Neural crest cell (in vitro differentiated cells): ENCODE measurements around the gene DYNC1I1. TPM values are rescaled to one million over a fixed set of nuclear protein-coding genes. Genes with fewer than 3 reads are reported as not detected.

Source experiments
- DNase-seq: peaks from one replicate; pipeline ENCODE4 v3.0.0; 2021; ENCODE audit warnings: low read depth, mixed read lengths, low spot score
- H3K27ac Mint-ChIP-seq: one replicate; pipeline ENCODE4 v1.8.0; 2021; ENCODE audit warnings: mild to moderate bottlenecking, mixed read lengths; ENCODE audit not compliant: unreplicated experiment
- H3K27me3 Mint-ChIP-seq: 2 replicates; pipeline ENCODE4 v1.8.0; 2021; ENCODE audit warnings: low read depth, mild to moderate bottlenecking, mixed read lengths
- H3K36me3 Mint-ChIP-seq: 2 replicates; pipeline ENCODE4 v1.8.0; 2021; ENCODE audit warnings: low read depth, mild to moderate bottlenecking, mixed read lengths
- H3K4me1 Mint-ChIP-seq: 2 replicates; pipeline ENCODE4 v1.8.0; 2021; ENCODE audit warnings: mixed read lengths
- H3K4me3 Mint-ChIP-seq: one replicate; pipeline ENCODE4 v1.8.0; 2021; ENCODE audit warnings: mild to moderate bottlenecking, mixed read lengths
- H3K9me3 Mint-ChIP-seq: 2 replicates; pipeline ENCODE4 v1.8.0; 2021; ENCODE audit warnings: mixed read lengths
- total RNA-seq: library from RNA; stranded (reverse); gene quantifications from 2 replicates; pipeline ENCODE4 v1.2.1, GENCODE V29; 2021
- TF ChIP-seq, protein P1 (sequence below): fragments of 200-600 bp; sonication (generic); conservative IDR thresholded peaks from 2 replicates; pipeline ENCODE4 v1.5.0; 2021; ENCODE audit warnings: antibody characterized with exemption, mild to moderate bottlenecking

Gene DYNC1I1
- total RNA-seq, 1 donor from 2014 or later, result 0.79 TPM

- DNase-seq, result no peak
- peaks cover 27% of the 10 kb centered on the region for H3K27me3 Mint-ChIP-seq
- no peaks in the 10 kb centered on the region for H3K36me3 Mint-ChIP-seq
- no peaks in the 10 kb centered on the region for H3K9me3 Mint-ChIP-seq
- TF ChIP-seq, protein P1, sequence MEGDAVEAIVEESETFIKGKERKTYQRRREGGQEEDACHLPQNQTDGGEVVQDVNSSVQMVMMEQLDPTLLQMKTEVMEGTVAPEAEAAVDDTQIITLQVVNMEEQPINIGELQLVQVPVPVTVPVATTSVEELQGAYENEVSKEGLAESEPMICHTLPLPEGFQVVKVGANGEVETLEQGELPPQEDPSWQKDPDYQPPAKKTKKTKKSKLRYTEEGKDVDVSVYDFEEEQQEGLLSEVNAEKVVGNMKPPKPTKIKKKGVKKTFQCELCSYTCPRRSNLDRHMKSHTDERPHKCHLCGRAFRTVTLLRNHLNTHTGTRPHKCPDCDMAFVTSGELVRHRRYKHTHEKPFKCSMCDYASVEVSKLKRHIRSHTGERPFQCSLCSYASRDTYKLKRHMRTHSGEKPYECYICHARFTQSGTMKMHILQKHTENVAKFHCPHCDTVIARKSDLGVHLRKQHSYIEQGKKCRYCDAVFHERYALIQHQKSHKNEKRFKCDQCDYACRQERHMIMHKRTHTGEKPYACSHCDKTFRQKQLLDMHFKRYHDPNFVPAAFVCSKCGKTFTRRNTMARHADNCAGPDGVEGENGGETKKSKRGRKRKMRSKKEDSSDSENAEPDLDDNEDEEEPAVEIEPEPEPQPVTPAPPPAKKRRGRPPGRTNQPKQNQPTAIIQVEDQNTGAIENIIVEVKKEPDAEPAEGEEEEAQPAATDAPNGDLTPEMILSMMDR, result no peak
- H3K4me1 Mint-ChIP-seq, result peaks cover 5% of the 10 kb centered on the region
- H3K27ac Mint-ChIP-seq, result no peak overlapping the region
- no peak overlapping the region for H3K4me3 Mint-ChIP-seq
Measured at GRCh38 chr7:96061844-96062243, 289.5 kb downstream of the DYNC1I1 start.

DNA sequence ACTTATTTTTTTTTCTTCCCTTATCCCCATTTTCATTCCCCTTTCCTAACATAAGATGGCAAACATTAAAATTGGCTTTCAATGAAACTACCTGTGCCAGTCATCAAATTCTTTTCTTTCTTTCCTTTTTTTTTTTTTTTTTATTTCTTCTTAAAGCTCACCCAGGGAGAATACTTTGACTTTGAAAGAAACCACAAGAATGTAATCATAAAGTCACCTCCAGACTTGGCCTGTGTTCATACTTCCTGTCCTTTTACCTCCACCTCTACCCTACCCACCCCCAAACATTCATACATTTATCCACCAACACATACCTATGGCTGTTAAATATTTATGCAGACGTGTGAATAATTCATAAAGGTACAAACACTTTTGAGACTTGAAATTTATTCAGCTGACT, 295.0 kb downstream of the DYNC1I1 start:
- Mint-ChIP-seq H3K27me3 (peaks cover 54% of the 10 kb centered on the region), H3K36me3 (no peaks in the 10 kb centered on the region), H3K4me1 (no peaks in the 10 kb centered on the region), H3K9me3 (no peaks in the 10 kb centered on the region), H3K27ac (no peak overlapping the region), H3K4me3 (no peak overlapping the region)
- DNase-seq, result no peak
- TF ChIP-seq, protein P1, result no peak

DNA sequence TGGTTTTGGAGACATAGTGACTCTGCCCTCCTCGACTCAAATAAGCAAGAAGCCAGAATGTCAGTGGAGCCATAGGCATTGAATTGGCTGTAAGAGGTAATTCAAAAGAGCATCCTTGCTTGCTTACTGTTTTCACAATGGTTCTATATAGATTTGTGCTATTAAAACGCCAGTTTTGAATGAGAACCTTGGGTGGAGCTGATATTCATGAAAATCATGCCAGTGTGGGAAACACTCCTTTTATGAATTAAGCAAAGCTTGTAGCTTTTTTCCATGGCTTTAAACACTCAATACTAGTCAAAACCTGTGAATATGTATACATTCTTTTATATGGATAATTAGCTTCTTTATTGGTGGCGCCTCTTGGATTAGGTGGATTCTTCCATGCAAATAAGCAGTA, 297.0 kb downstream of the DYNC1I1 start:
- H3K27ac Mint-ChIP-seq, result no peak overlapping the region
- DNase-seq, result no peak
- H3K4me3 Mint-ChIP-seq, result no peak overlapping the region
- no peaks in the 10 kb centered on the region for H3K9me3 Mint-ChIP-seq
- peaks cover 46% of the 10 kb centered on the region for H3K27me3 Mint-ChIP-seq
- no peaks in the 10 kb centered on the region for H3K4me1 Mint-ChIP-seq
- no peaks in the 10 kb centered on the region for H3K36me3 Mint-ChIP-seq
- TF ChIP-seq, protein P1, result no peak

DNA sequence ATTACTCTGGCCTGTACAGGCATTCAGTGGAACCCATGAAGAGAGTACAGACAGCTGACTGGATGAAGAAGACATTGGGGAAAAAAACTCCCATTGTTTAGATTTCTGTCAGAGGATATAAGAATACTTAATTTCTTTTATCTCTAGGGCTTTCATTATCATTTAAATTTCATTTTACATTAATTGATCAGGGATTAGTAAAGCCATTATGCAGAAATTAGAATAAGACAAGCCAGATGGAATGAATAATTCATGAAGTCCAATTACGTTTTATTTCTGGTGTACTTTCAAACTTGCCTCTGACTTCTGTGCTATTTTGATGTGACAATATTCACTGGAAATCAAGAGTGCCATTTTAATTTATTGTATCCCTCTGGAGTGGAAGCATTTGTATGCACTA, 302.5 kb downstream of the DYNC1I1 start:
- Mint-ChIP-seq H3K36me3 (no peaks in the 10 kb centered on the region), H3K4me1 (peaks cover 7% of the 10 kb centered on the region), H3K4me3 (peak overlapping the region; percentile 96), H3K9me3 (no peaks in the 10 kb centered on the region), H3K27me3 (peaks cover 56% of the 10 kb centered on the region), H3K27ac (no peak overlapping the region)
- TF ChIP-seq, protein P1, result no peak
- DNase-seq, result no peak

DNA sequence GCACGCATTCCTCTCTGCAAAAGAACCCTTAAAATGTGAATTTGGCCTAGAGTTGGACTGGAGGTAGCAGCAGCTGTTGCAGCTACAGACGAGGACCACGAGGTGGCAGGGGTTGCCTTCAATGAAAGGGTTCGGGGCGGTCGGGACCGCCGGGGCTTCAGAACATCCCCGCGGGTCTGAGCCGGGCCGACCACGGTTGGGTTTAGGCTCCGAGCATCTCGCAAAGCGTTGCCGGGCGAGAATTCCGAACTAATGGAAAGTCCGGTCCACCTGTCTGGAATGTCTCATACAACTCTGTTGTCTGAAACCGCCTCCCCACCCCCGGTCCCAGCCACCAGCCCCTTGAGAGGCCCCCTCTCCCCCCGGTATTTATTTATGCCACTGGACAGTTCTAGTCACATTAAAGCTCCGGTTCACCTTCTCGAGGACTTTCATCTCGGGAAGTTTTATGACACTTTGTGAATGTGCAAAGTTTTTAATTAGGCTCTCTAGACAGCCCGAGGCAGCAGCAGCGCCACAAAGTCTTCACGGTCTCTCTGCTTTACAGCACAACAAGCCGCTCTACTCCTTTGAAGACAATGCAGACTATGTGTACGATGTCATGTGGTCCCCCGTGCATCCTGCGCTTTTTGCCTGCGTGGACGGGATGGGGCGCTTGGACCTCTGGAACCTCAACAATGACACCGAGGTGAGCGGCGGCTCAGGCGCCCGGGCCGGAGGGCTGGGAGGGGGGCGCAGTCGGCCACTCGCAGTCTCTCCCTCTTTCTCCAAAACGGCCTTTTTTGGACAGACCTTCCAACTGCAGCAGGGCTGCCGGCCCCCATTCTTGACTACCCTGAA, 303.4 kb downstream of the DYNC1I1 start:
- peaks cover 7% of the 10 kb centered on the region for H3K4me1 Mint-ChIP-seq
- no peaks in the 10 kb centered on the region for H3K9me3 Mint-ChIP-seq
- H3K36me3 Mint-ChIP-seq, result no peaks in the 10 kb centered on the region
- DNase-seq, result peak; percentile 47
- peak overlapping the region; percentile 96 for H3K4me3 Mint-ChIP-seq
- TF ChIP-seq, protein P1, result peak; percentile 94
- peaks cover 52% of the 10 kb centered on the region for H3K27me3 Mint-ChIP-seq
- no peak overlapping the region for H3K27ac Mint-ChIP-seq
